ACC112 (cell line): ENCODE results near the gene ZBTB16.
A peak's percentile ranks its signal among the peaks of the same experiment; 100 is the strongest.

Experiments
- H2AFZ ChIP-seq: fragments of 200-600 bp; sonication (generic); one replicate; pipeline ENCODE4 v1.6.0; 2017; ENCODE audit warnings: antibody characterized with exemption, low read length; ENCODE audit not compliant: unreplicated experiment
- H3K27ac ChIP-seq: fragments of 200-600 bp; sonication (generic); 2 replicates; pipeline ENCODE4 v1.5.1; 2014; ENCODE audit warnings: low read depth, mild to moderate bottlenecking, antibody characterized with exemption, low read length, moderate library complexity
- H3K27me3 ChIP-seq: fragments of 200-600 bp; sonication (generic); 2 replicates; pipeline ENCODE4 v1.6.1; 2014; ENCODE audit warnings: mild to moderate bottlenecking, antibody characterized with exemption, low read length, moderate library complexity, mixed read lengths; ENCODE audit not compliant: insufficient read depth
- H3K36me3 ChIP-seq: fragments of 200-600 bp; sonication (generic); 2 replicates; pipeline ENCODE4 v1.6.1; 2016; ENCODE audit warnings: mild to moderate bottlenecking, antibody characterized with exemption, low read length, moderate library complexity, mixed read lengths; ENCODE audit not compliant: insufficient read depth
- H3K4me1 ChIP-seq: fragments of 200-600 bp; sonication (generic); one replicate; pipeline ENCODE4 v1.6.1; 2016; ENCODE audit warnings: low read length, mixed read lengths; ENCODE audit not compliant: insufficient read depth, unreplicated experiment, control insufficient read depth
- H3K4me3 ChIP-seq: fragments of 200-600 bp; sonication (generic); 2 replicates; pipeline ENCODE4 v1.5.1; 2014; ENCODE audit warnings: mild to moderate bottlenecking, low read depth, low read length
- H3K79me2 ChIP-seq: fragments of 200-600 bp; sonication (generic); one replicate; pipeline ENCODE4 v1.6.0; 2016; ENCODE audit warnings: low read length; ENCODE audit not compliant: control insufficient read depth, unreplicated experiment, insufficient read depth

ZBTB16 gene

DNA sequence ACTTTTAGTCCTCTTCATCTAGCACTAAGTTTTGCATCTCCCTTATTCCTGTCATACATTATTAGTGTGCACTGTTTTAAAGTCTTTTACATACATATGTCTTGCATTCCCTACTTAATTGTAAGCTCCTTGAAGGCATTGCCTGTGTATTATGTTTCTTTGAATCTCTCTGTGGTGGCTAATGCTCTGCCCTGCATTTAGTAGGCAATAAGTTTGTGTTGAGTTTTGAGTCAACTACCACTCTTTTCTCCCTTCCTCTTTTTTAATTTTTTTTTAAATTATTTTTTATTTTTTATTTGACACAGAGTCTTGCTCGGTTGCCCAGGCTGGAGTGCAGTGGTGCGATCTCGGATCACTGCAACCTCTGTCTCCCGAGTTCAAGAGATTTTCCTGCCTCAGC lies 78.9 kb downstream of the ZBTB16 start:
- Histone ChIP-seq H3K36me3 (peaks cover 14% of the 10 kb centered on the region; the same call in 1 of the 2 replicates), H2AFZ (no peak overlapping the region), H3K27me3 (no peaks in the 10 kb centered on the region), H3K27ac (peak overlapping the region; percentile 95; the same call in 1 of the 2 replicates), H3K4me3 (no peak overlapping the region), H3K79me2 (peaks cover 53% of the 10 kb centered on the region), H3K4me1 (peaks cover 74% of the 10 kb centered on the region)

DNA sequence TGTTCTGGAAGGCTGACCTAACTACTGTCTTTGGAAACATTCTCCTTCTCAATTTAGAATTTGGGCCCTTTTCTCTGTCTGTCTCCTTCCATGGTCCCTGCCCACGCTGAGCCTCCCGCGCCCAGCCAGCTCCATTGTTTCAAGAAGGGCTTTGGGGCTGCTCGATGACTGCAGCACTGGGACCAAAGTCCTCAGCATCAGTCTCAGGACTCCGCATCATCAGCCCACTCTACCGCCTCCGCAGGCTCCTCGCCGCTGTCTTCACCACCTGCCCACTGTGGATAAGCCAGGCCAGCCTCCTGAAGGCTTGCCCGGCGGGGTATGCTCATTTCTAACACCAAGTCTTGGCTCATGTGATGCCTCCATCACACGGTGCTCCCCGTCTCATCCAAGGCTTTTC lies 81.3 kb downstream of the ZBTB16 start:
- Histone ChIP-seq H3K36me3 (peaks cover 14% of the 10 kb centered on the region; the same call in 1 of the 2 replicates), H3K4me1 (peaks cover 72% of the 10 kb centered on the region), H3K79me2 (peaks cover 48% of the 10 kb centered on the region), H2AFZ (no peak overlapping the region), H3K27ac (no peak overlapping the region; the same call in 1 of the 2 replicates), H3K4me3 (no peak overlapping the region), H3K27me3 (no peaks in the 10 kb centered on the region)

DNA sequence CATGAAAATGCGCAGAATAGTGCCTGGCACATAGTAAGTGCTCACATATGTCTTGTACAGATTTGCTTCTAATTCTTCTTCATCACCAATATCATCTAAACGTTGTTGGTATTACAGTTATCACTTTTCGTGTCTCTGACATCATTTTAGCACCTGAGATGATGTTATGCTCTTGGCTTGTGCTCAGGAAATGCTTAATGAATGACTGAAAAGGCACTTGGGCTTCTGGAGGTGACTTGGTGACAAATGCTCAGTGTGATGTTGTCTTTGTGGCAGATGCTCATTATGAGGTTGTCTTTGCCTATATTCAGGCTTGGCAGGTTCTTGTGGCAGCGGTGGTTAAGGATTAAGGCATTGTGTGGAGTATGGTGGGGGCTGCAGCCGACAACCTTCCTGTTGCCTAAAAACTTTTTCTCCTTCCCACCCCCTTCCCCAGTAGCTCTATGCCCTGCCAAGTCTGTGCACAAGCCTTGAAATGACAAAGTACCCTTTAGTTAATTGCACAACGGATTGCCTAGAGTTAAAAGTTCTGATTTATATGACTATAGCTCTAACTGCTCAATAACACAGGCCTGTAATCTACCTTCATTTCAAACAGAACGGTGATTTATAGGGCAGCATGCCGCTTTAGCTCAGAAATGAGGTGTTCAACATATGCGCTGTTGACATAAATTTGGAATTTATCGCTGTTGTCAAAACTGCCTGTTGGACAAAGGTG lies 82.5 kb downstream of the ZBTB16 start:
- peaks cover 63% of the 10 kb centered on the region for H3K4me1 ChIP-seq
- H3K79me2 ChIP-seq: peaks cover 48% of the 10 kb centered on the region
- H3K4me3 ChIP-seq: no peak overlapping the region
- no peaks in the 10 kb centered on the region for H3K27me3 ChIP-seq
- H3K27ac ChIP-seq: peak overlapping the region; percentile 79; the same call in 1 of the 2 replicates
- no peak overlapping the region for H2AFZ ChIP-seq
- peaks cover 13% of the 10 kb centered on the region; the same call in 1 of the 2 replicates for H3K36me3 ChIP-seq

DNA sequence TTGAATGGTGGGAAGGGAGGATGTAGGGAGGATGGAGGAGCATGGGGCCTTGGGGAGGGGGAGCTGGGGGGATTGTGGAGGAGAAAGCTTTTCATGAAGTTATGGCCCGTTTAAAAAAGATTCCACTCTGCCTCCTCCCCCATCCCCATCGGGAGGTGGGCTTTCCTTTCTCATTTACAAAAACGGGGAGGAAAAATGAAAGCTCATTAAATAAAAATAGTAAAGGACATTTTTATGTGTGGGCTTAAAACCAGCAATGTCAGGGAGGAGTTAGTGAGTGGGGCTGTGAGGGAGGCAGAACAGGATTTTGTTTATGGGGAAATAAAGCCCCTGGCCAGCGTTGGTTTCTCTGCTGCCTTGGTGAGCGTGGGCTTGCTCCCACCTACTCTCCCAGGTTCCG lies 83.2 kb downstream of the ZBTB16 start:
- H3K27me3 ChIP-seq: no peaks in the 10 kb centered on the region
- peak overlapping the region; percentile 79 for H3K27ac ChIP-seq
- no peak overlapping the region for H3K4me3 ChIP-seq
- no peak overlapping the region for H2AFZ ChIP-seq
- H3K79me2 ChIP-seq: peaks cover 42% of the 10 kb centered on the region
- H3K4me1 ChIP-seq: peaks cover 67% of the 10 kb centered on the region
- peaks cover 9% of the 10 kb centered on the region; the same call in 1 of the 2 replicates for H3K36me3 ChIP-seq

DNA sequence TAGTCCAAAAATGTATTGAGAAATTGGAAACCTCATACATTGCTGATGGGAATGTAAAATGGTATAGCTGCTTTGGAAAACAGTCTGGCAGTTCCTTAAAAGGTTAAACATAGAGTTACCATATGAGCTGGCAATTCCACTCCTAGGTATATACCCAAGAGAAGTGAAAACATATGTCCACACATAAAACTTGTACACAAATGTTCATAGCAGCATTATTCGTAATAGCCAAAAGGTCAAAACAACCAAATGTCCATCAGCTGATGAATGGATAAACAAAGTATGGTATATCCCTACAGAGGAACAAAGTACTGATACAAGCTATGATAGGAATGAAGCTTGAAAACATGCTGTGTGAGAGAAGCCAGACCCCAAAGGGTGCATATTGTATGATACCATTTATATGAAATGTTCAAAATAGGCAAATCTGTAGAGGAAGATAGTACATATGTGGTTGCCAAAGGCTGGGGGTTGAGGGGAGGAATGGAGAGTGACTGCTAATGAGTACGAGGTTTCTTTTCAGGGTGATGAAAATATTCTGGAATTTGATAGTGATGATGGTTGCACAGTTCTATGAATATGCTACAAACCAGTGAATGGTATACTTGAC lies 85.8 kb downstream of the ZBTB16 start:
- peak overlapping the region; percentile 79 for H3K27ac ChIP-seq
- H3K79me2 ChIP-seq: peaks cover 40% of the 10 kb centered on the region
- H2AFZ ChIP-seq: no peak overlapping the region
- peaks cover 6% of the 10 kb centered on the region; the same call in 1 of the 2 replicates for H3K36me3 ChIP-seq
- H3K27me3 ChIP-seq: no peaks in the 10 kb centered on the region
- peaks cover 72% of the 10 kb centered on the region for H3K4me1 ChIP-seq
- H3K4me3 ChIP-seq: no peak overlapping the region

DNA sequence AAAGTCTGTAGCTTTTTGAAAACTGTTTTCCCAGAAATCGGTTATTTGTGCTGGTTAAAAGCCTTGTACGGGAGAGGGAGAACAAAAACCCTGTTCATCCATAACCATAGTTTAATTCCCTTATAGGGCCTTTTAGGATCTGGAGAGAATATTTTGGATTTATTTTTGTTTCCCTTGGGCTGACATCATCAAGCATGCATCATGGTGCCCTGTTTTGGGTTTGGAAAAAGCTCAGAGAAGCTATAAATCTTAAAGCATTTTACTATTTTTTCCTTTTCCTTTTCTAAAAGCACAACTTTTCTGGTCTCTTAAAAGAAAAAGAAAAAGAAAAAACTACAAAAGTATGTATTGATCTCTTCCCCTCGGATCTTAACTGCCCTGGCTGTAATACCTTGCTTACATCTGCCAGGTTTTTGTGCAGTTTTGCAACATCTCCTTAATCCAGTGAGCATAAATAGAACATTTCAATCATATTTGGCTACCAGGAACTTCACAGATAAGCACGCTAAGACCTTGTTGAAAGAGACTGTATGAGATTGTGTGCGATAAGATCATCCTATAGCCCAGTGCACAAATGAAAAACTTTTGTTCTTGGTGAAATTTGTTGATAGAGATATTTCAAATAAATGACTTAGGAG lies 88.0 kb downstream of the ZBTB16 start:
- Histone ChIP-seq H3K27ac (peak overlapping the region; percentile 87), H3K4me3 (no peak overlapping the region), H3K4me1 (peaks cover 68% of the 10 kb centered on the region), H3K36me3 (no peaks in the 10 kb centered on the region), H3K27me3 (no peaks in the 10 kb centered on the region), H3K79me2 (peaks cover 28% of the 10 kb centered on the region), H2AFZ (no peak overlapping the region)

DNA sequence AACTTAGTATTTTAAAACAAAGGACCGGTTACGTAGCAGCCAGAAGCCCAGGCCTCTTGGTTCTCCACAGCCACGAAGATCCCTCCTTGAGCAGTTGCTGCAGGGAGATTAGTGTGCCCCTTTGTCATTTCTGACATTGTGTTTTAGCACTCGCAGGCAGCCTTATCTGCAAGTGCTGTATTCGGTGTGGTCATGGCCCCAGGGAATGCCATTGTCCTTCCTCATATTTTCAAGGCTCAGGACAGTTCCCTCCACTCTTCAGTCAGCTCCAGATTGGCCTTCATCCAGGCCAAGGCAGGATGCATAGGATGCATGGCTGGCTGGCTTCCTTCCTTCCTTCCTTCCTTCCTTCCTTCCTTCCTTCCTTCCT lies 88.5 kb downstream of the ZBTB16 start:
- H3K79me2 ChIP-seq: peaks cover 31% of the 10 kb centered on the region
- no peaks in the 10 kb centered on the region for H3K36me3 ChIP-seq
- H3K27ac ChIP-seq: peak overlapping the region; percentile 87
- H3K4me1 ChIP-seq: peaks cover 70% of the 10 kb centered on the region
- no peak overlapping the region for H3K4me3 ChIP-seq
- H2AFZ ChIP-seq: no peak overlapping the region
- no peaks in the 10 kb centered on the region for H3K27me3 ChIP-seq

DNA sequence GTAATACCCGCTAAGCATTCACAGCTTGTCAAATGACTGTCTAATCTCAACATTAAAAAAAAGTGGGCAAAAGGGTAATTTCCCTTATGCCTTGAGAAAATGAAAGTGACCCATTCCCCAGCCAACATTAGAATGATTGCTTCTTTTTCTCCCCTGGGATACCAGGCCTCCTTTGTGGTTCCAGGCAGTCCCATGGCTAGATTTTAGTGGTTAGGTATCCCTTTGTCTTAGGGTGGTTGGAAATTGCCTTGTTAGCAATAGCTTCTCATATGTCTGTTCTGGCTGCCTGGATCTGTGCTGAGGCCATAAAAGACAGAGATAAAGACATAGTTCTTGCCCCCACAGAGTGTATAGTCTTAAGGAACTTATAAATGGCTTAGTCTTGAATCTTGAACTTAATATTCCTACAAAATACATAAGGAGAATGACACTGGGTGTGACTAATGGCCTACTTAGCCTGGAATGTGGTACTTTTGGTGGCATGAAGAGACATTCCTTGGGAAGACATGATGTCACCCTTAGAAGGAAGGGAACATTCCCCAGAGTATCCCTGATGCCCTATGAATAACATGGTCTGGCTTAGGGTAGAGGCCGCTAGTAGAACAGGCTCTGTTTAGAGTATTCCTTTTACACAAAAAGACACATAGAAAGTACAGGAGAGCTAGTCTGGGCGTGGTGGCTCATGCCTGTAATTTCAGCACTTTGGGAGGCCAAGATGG lies 90.3 kb downstream of the ZBTB16 start:
- Histone ChIP-seq H3K79me2 (peaks cover 39% of the 10 kb centered on the region), H3K27me3 (no peaks in the 10 kb centered on the region), H3K27ac (peak overlapping the region; percentile 94), H3K4me3 (0 out of 2 replicates have a peak overlapping the region, but pooled peaks have one; percentile 10), H3K36me3 (no peaks in the 10 kb centered on the region; the same call in 1 of the 2 replicates), H2AFZ (no peak overlapping the region), H3K4me1 (peaks cover 71% of the 10 kb centered on the region)

DNA sequence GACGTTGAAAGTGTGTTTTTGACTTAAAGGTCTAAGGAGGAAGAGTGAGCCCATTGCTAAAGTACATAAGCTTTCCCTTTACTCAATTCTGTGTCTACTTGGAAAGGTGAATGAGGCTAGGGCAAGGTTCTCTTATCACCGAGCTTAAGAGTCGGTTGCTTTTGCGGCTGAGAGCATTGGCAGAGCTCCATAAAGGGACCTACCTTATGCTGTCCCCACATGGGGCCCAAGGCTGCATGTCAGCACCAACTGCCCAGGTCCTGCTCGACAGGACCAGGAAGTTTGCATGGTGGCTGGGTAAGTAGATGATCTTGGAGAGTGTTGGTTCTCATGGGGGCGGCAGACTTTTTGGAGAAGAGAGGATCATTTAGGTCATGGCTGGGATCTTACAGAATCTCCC lies 91.2 kb downstream of the ZBTB16 start:
- H2AFZ ChIP-seq: no peak overlapping the region
- H3K4me1 ChIP-seq: peaks cover 71% of the 10 kb centered on the region
- H3K36me3 ChIP-seq: no peaks in the 10 kb centered on the region; the same call in 1 of the 2 replicates
- H3K27me3 ChIP-seq: no peaks in the 10 kb centered on the region
- H3K27ac ChIP-seq: peak overlapping the region; percentile 94
- no peak overlapping the region for H3K4me3 ChIP-seq
- H3K79me2 ChIP-seq: peaks cover 38% of the 10 kb centered on the region

DNA sequence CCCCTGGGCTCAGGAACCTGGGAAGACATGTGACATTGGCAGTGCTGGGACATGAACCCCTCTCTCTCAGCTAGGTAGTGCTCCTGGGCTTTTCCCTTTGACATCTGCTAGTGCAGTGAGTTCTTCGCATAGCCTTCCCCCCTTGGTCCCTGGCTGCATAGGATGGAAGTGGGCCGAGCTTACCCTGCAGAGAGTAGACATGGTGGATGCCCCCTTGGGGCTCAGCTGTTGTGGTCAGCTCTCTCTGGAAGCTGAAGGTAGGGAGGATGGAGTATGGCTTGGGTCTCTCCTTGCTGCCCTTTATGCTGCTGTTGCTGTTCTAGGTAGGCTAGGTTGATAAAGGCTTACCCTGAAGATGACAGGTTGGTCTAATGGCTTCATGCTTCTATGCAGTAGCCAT lies 92.1 kb downstream of the ZBTB16 start:
- H3K4me1 ChIP-seq: peaks cover 73% of the 10 kb centered on the region
- no peak overlapping the region for H3K4me3 ChIP-seq
- no peaks in the 10 kb centered on the region for H3K27me3 ChIP-seq

More for the DNA sequence above, 92.1 kb downstream of the ZBTB16 start:
- Histone ChIP-seq H3K79me2 (peaks cover 41% of the 10 kb centered on the region), H3K27ac (no peak overlapping the region), H3K36me3 (peaks cover 5% of the 10 kb centered on the region; the same call in 1 of the 2 replicates), H2AFZ (no peak overlapping the region)
